Endothelial cell (in vitro differentiated cells): Measurements from ENCODE around the gene RHNO1. TPM values are rescaled to one million over a fixed set of nuclear protein-coding genes. Genes with fewer than 3 reads are reported as not detected.

Experiments used
- DNase-seq: peaks from one replicate; pipeline ENCODE4 v3.0.0; 2021; ENCODE audit warnings: low spot score
- H3K27ac Mint-ChIP-seq: one replicate; pipeline ENCODE4 v1.8.0; 2021; ENCODE audit warnings: mixed read lengths, inconsistent platforms; ENCODE audit not compliant: unreplicated experiment
- H3K27me3 Mint-ChIP-seq: one replicate; pipeline ENCODE4 v1.8.0; 2021; ENCODE audit warnings: mild to moderate bottlenecking, moderate library complexity, mixed read lengths, inconsistent platforms; ENCODE audit not compliant: unreplicated experiment
- H3K36me3 Mint-ChIP-seq: one replicate; pipeline ENCODE4 v1.8.0; 2021; ENCODE audit warnings: mild to moderate bottlenecking, low read depth, mixed read lengths, inconsistent platforms; ENCODE audit not compliant: unreplicated experiment
- H3K4me1 Mint-ChIP-seq: one replicate; pipeline ENCODE4 v1.8.0; 2021; ENCODE audit warnings: mild to moderate bottlenecking, mixed read lengths, inconsistent platforms; ENCODE audit not compliant: unreplicated experiment
- H3K4me3 Mint-ChIP-seq: one replicate; pipeline ENCODE4 v1.8.0; 2021; ENCODE audit warnings: mild to moderate bottlenecking, mixed read lengths, inconsistent platforms; ENCODE audit not compliant: unreplicated experiment
- H3K9me3 Mint-ChIP-seq: one replicate; pipeline ENCODE4 v1.8.0; 2021; ENCODE audit warnings: mixed read lengths, inconsistent platforms; ENCODE audit not compliant: unreplicated experiment
- CTCF ChIP-seq: fragments of 200-600 bp; sonication (generic); IDR thresholded peaks from one replicate; pipeline ENCODE4 v1.5.0; 2021; ENCODE audit warnings: antibody characterized with exemption; ENCODE audit not compliant: unreplicated experiment
- total RNA-seq: library from RNA; stranded (reverse); fragmentation: NEBNext Ultra II Directional; extraction: Animal tissue kit (Norgen Biotek cat#: 25700); gene quantifications from one replicate; pipeline ENCODE4 v1.2.1, GENCODE V29; 2021; ENCODE audit not compliant: unreplicated experiment

RHNO1 gene
- total RNA-seq, 1 donor from 2014 or later: 27.7 TPM

GRCh38 chr12:2877953-2878732 is 1.1 kb downstream of the RHNO1 start:
- DNase-seq: no peak
- Mint-ChIP-seq H3K9me3 (no peaks in the 10 kb centered on the region), H3K27ac (peak overlapping the region; percentile 79), H3K4me1 (peaks cover 21% of the 10 kb centered on the region), H3K36me3 (peaks cover 15% of the 10 kb centered on the region), H3K27me3 (peaks cover 6% of the 10 kb centered on the region), H3K4me3 (peak overlapping the region; percentile 98)
- TF ChIP-seq CTCF: no peak

GRCh38 chr12:2879853-2880252 is 2.8 kb downstream of the RHNO1 start:
- H3K36me3 Mint-ChIP-seq: peaks cover 17% of the 10 kb centered on the region
- H3K4me3 Mint-ChIP-seq: no peak overlapping the region

GRCh38 chr12:2884810-2885209 is 7.8 kb downstream of the RHNO1 start:
- Mint-ChIP-seq H3K4me3 (no peak overlapping the region), H3K27me3 (peaks cover 6% of the 10 kb centered on the region), H3K36me3 (peaks cover 11% of the 10 kb centered on the region), H3K4me1 (peaks cover 3% of the 10 kb centered on the region), H3K27ac (peak overlapping the region; percentile 14), H3K9me3 (no peaks in the 10 kb centered on the region)
- no peak for DNase-seq
- TF ChIP-seq CTCF: no peak

More at GRCh38 chr12:2879853-2880252, 2.8 kb downstream of the RHNO1 start:
- Mint-ChIP-seq H3K27ac (no peak overlapping the region), H3K4me1 (peaks cover 21% of the 10 kb centered on the region), H3K27me3 (peaks cover 8% of the 10 kb centered on the region), H3K9me3 (no peaks in the 10 kb centered on the region)
- no peak for DNase-seq
- TF ChIP-seq CTCF: no peak

- H3K27me3 Mint-ChIP-seq: peaks cover 15% of the 10 kb centered on the region
- H3K9me3 Mint-ChIP-seq: no peaks in the 10 kb centered on the region
- H3K4me1 Mint-ChIP-seq: peaks cover 8% of the 10 kb centered on the region
- DNase-seq: no peak
- no peak overlapping the region for H3K4me3 Mint-ChIP-seq
- H3K27ac Mint-ChIP-seq: no peak overlapping the region
- H3K36me3 Mint-ChIP-seq: peaks cover 11% of the 10 kb centered on the region
- TF ChIP-seq CTCF: no peak
These were observed 9.9 kb downstream of the RHNO1 start for GRCh38 chr12:2886768-2887450.

GRCh38 chr12:2890001-2890387 is 13.0 kb downstream of the RHNO1 start:
- H3K4me1 Mint-ChIP-seq: peaks cover 15% of the 10 kb centered on the region
- no peak for DNase-seq
- H3K27ac Mint-ChIP-seq: peak overlapping the region; percentile 98
- H3K9me3 Mint-ChIP-seq: no peaks in the 10 kb centered on the region
- peaks cover 7% of the 10 kb centered on the region for H3K36me3 Mint-ChIP-seq
- peak overlapping the region; percentile 99 for H3K4me3 Mint-ChIP-seq
- no peak for TF ChIP-seq CTCF
- peaks cover 15% of the 10 kb centered on the region for H3K27me3 Mint-ChIP-seq
